HepG2 (cell line): ENCODE data around the gene MARCHF6. TPM values are rescaled to one million over a fixed set of nuclear protein-coding genes. Genes with fewer than 3 reads are reported as not detected.

Experiments used
- ATF7-NPFF ChIP-seq: sonication (generic); formaldehyde crosslinking; IDR thresholded peaks from 2 replicates; pipeline ENCODE4 v1.8.1; 2023; ENCODE audit warnings: mild to moderate bottlenecking, low read depth, missing genetic modification reagents, moderate library complexity
- GABPA ChIP-seq, 2 experiments: IDR thresholded peaks; 2 replicates each; pipeline ENCODE4 v1.6.1; 2011 to 2016; ENCODE audit warnings: low read depth in 2 of 2, low read length in 1 of 2, missing biosample characterization in 1 of 2, missing genetic modification characterization in 1 of 2
- GABPB1 ChIP-seq: IDR thresholded peaks from 2 replicates; pipeline ENCODE4 v1.6.1; 2016; ENCODE audit warnings: mild to moderate bottlenecking, missing genetic modification reagents, moderate library complexity, missing compliant biosample characterization
- LRRFIP1 ChIP-seq: sonication (generic); formaldehyde crosslinking; conservative IDR thresholded peaks from 2 replicates; pipeline ENCODE4 v1.4.0; 2020; ENCODE audit warnings: missing genetic modification reagents
- MBD4 ChIP-seq: IDR thresholded peaks from 2 replicates; pipeline ENCODE4 v1.6.1; 2012; ENCODE audit warnings: low read length, inconsistent platforms, borderline replicate concordance
- MTF2 ChIP-seq: sonication (generic); formaldehyde crosslinking; IDR thresholded peaks from 2 replicates; pipeline ENCODE4 v1.5.0; 2020; ENCODE audit warnings: missing genetic modification reagents, borderline replicate concordance
- RXRB ChIP-seq: IDR thresholded peaks from 2 replicates; pipeline ENCODE4 v1.6.1; 2016; ENCODE audit warnings: borderline replicate concordance, missing genetic modification reagents, missing compliant biosample characterization
- SMARCC2 ChIP-seq: fragments of 450-650 bp; IDR thresholded peaks from 2 replicates; pipeline ENCODE4 v1.6.1; 2017; ENCODE audit warnings: antibody characterized with exemption, mild to moderate bottlenecking
- TARDBP ChIP-seq: sonication (generic); formaldehyde crosslinking; IDR thresholded peaks from 2 replicates; pipeline ENCODE4 v1.8.0; 2022; ENCODE audit warnings: mild to moderate bottlenecking, missing genetic modification reagents
- YY1 ChIP-seq: IDR thresholded peaks from 2 replicates; pipeline ENCODE4 v1.6.1; 2011; ENCODE audit warnings: low read length, low read depth, moderate library complexity, mild to moderate bottlenecking; ENCODE audit not compliant: insufficient read depth, insufficient replicate concordance
- ZBTB7B ChIP-seq: sonication (generic); formaldehyde crosslinking; IDR thresholded peaks from 2 replicates; pipeline ENCODE4 v1.4.0; 2020; ENCODE audit warnings: missing genetic modification reagents
- ZFX ChIP-seq: sonication (generic); formaldehyde crosslinking; IDR thresholded peaks from 2 replicates; pipeline ENCODE4 v1.4.0; 2020; ENCODE audit warnings: mild to moderate bottlenecking, low read depth, missing genetic modification reagents, moderate library complexity
- ZHX1 ChIP-seq: sonication (generic); formaldehyde crosslinking; IDR thresholded peaks from 2 replicates; pipeline ENCODE4 v1.8.1; 2022; ENCODE audit warnings: low read depth, mild to moderate bottlenecking, missing genetic modification reagents
- ZNF18 ChIP-seq: sonication (generic); formaldehyde crosslinking; IDR thresholded peaks from 2 replicates; pipeline ENCODE4 v1.8.0; 2022; ENCODE audit warnings: mild to moderate bottlenecking, missing genetic modification reagents; ENCODE audit not compliant: insufficient replicate concordance
- ZNF33A ChIP-seq: sonication (generic); formaldehyde crosslinking; IDR thresholded peaks from 2 replicates; pipeline ENCODE4 v1.5.1; 2020; ENCODE audit warnings: missing genetic modification reagents, mild to moderate bottlenecking, moderate library complexity, borderline replicate concordance
- ZNF383 ChIP-seq: sonication (generic); formaldehyde crosslinking; IDR thresholded peaks from 2 replicates; pipeline ENCODE4 v1.4.0; 2020; ENCODE audit warnings: missing genetic modification reagents, mild to moderate bottlenecking, borderline replicate concordance
- ZNF639 ChIP-seq: conservative IDR thresholded peaks from 2 replicates; pipeline ENCODE4 v1.6.1; 2018; ENCODE audit warnings: missing genetic modification reagents
- ZNF747 ChIP-seq: sonication (generic); formaldehyde crosslinking; IDR thresholded peaks from 2 replicates; pipeline ENCODE4 v1.8.1; 2023; ENCODE audit warnings: missing genetic modification reagents, mild to moderate bottlenecking, borderline replicate concordance
- ZNF788 ChIP-seq: sonication (generic); formaldehyde crosslinking; IDR thresholded peaks from 2 replicates; pipeline ENCODE4 v1.5.0; 2020; ENCODE audit warnings: mild to moderate bottlenecking, missing genetic modification reagents, borderline replicate concordance
- ZSCAN12 ChIP-seq: sonication (generic); formaldehyde crosslinking; IDR thresholded peaks from 2 replicates; pipeline ENCODE4 v1.9.0; 2021; ENCODE audit warnings: mild to moderate bottlenecking, missing genetic modification reagents
- polyA plus RNA-seq, 8 experiments: library from polyadenylated mRNA; depleted of rRNA in 3 of 8; stranded (reverse) in 7 of 8; unstranded in 1 of 8; fragments of >200 nt; fragmentation: Illumina TruSeq in 4 of 8; extraction: Trizol in 4 of 8; gene quantifications; 2 replicates each; pipeline versions ENCODE4 v1.2.1 to v1.2.3, GENCODE V29; 2011 to 2016; ENCODE audit warnings: low read depth in 4 of 8, missing spikeins in 1 of 8, mixed read lengths in 1 of 8; ENCODE audit not compliant: insufficient read depth in 1 of 8
- total RNA-seq, 5 experiments: library from RNA; depleted of rRNA; stranded (reverse); fragments of >200 nt; fragmentation: Illumina TruSeq; extraction: Trizol; gene quantifications; 2 replicates each; pipeline ENCODE4 v1.2.3, GENCODE V29; 2016; ENCODE audit warnings: low read depth in 1 of 5

Gene MARCHF6
- total and polyA plus RNA-seq, 2 of the 13 experiments (the other 11 are each of a cell fraction or from before 2014, with no cell fraction given) = 48.6 to 107 TPM

GRCh38 chr5:10353241-10354047 lies at the start of gene MARCHF6 (continued):
- TF ChIP-seq ZNF788 (CRISPR knock-in tag) (peak; percentile 89), ATF7-NPFF (CRISPR knock-in tag) (peak; percentile 47), MBD4 (no peak), ZNF639 (CRISPR knock-in tag) (peak; percentile 63), RXRB (CRISPR knock-in tag) (0 out of 2 replicates have a peak, but pooled peaks have one; percentile 44), ZNF747 (CRISPR knock-in tag) (peak; percentile 72; the same call in 1 of the 2 replicates), SMARCC2 (no peak), ZNF18 (CRISPR knock-in tag) (no peak), YY1 (peak; percentile 70), ZFX (CRISPR knock-in tag) (peak; percentile 98), ZBTB7B (CRISPR knock-in tag) (0 out of 2 replicates have a peak, but pooled peaks have one; percentile 40), GABPA (IDR thresholded peaks at IDR 0.05; ENCODE audit: low read depth, low read length) (peak; percentile 91), GABPA (CRISPR knock-in tag; IDR thresholded peaks at IDR 0.05; ENCODE audit: low read depth) (peak; percentile 91), MTF2 (CRISPR knock-in tag) (no peak), ZHX1 (CRISPR knock-in tag) (peak; percentile 80; the same call in 1 of the 2 replicates), ZNF383 (CRISPR knock-in tag) (no peak), LRRFIP1 (CRISPR knock-in tag) (no peak), GABPB1 (CRISPR knock-in tag) (peak; percentile 98), ZSCAN12 (CRISPR knock-in tag) (peak; percentile 66), ZNF33A (CRISPR knock-in tag) (peak; percentile 54; the same call in 1 of the 2 replicates), TARDBP (CRISPR knock-in tag) (peak; percentile 18; the same call in 1 of the 2 replicates)
